Suprapubic skin (tissue), 4 donors: ENCODE measurements around the gene AKAP8.

Experiments used
- POLR2A ChIP-seq, 2 donors: fragments of 450-650 bp; IDR thresholded peaks; one replicate each; pipeline ENCODE4 v1.6.1; 2017; ENCODE audit warnings: antibody characterized with exemption in 2 of 2, mild to moderate bottlenecking in 2 of 2, moderate library complexity in 2 of 2
- POLR2AphosphoS5 ChIP-seq, 3 donors: sonication (generic); formaldehyde crosslinking; IDR thresholded peaks; one replicate each; pipeline ENCODE4 v1.6.1; 2017; ENCODE audit warnings: antibody characterized with exemption in 3 of 3
- TF ChIP-seq, protein P1 (sequence below), 2 donors: fragments of 200-600 bp in 1 of 2; fragments of 450-650 bp in 1 of 2; sonication (generic) in 1 of 2; IDR thresholded peaks; one replicate each; pipeline ENCODE4 v1.5.1; 2016 to 2019; ENCODE audit warnings: antibody characterized with exemption in 2 of 2, mild to moderate bottlenecking in 1 of 2, moderate library complexity in 1 of 2

DNA sequence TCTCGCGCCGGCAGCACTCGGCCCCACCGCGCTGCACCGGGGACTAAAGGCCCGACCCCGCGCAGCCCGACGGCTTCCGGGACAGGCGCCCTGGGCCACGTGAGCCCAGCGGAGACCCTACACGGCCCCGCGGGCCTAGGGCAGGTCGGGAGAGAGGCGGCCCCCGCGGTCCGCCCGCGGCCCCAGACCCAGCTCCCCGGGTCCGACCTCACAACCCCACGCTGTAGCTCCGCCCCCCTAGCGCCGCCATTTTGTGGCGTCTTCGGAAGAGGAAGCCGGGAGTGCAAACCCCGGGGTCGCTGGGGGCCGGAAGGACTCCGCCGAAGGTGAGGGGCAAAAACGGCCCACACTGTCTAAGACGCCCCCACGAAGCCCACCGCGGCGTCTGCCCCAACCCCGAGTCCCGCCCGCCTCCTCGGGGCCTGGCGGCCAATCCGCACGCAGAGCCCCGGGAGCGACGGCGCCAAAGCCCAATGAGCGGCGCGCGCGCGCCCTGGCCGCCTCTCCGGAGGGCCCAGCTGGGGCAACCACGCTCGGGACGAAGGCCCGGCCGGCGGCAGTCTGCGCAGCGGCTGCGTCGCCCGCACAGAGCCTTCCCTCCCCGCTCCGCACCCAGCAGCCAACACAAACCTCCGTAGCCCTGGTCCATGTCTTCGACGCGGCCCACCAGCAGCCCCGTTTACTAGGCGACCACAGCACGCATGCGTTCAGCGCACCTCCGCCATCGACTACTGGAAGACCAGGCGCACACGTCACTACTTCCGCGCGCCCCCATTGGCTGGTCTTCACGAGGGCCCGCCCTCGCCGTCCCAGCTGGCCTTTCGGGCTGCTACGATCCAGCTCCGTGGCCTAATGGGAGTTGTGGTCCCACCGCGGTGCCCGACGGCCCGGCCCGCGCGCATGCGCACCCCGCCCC, at the start of gene AKAP8:
- TF ChIP-seq, protein P1, sequence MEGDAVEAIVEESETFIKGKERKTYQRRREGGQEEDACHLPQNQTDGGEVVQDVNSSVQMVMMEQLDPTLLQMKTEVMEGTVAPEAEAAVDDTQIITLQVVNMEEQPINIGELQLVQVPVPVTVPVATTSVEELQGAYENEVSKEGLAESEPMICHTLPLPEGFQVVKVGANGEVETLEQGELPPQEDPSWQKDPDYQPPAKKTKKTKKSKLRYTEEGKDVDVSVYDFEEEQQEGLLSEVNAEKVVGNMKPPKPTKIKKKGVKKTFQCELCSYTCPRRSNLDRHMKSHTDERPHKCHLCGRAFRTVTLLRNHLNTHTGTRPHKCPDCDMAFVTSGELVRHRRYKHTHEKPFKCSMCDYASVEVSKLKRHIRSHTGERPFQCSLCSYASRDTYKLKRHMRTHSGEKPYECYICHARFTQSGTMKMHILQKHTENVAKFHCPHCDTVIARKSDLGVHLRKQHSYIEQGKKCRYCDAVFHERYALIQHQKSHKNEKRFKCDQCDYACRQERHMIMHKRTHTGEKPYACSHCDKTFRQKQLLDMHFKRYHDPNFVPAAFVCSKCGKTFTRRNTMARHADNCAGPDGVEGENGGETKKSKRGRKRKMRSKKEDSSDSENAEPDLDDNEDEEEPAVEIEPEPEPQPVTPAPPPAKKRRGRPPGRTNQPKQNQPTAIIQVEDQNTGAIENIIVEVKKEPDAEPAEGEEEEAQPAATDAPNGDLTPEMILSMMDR (IDR thresholded peaks at IDR 0.05) = no peak
- peak; percentile 73 to 81 for TF ChIP-seq POLR2A (IDR thresholded peaks at IDR 0.05)
- TF ChIP-seq POLR2AphosphoS5 (IDR thresholded peaks at IDR 0.05) = peak; percentile 16 to 96 (median 91)
